HG03064 (cell line): ENCODE measurements around the gene LDLRAP1.
"Not testable (repeated sequence)": the region's sequence is repeated elsewhere in the genome, so short reads cannot be mapped to it uniquely, and the experiment has no call there.

ENCODE experiments used
- ATAC-seq: cut with Tn5 transposase; IDR thresholded peaks from one replicate; pipeline ENCODE4 v1.9.1; 2021; ENCODE audit warnings: low read depth; ENCODE audit not compliant: unreplicated experiment

LDLRAP1 gene, protein sequence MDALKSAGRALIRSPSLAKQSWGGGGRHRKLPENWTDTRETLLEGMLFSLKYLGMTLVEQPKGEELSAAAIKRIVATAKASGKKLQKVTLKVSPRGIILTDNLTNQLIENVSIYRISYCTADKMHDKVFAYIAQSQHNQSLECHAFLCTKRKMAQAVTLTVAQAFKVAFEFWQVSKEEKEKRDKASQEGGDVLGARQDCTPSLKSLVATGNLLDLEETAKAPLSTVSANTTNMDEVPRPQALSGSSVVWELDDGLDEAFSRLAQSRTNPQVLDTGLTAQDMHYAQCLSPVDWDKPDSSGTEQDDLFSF

GRCh38 chr1:25543425-25544242 is at the start of gene LDLRAP1:
TSS of gene LDLRAP1 (plus strand) at chr1:25543606. CDS start at chr1:25543699, 93 bp downstream.
- no peak for ATAC-seq

DNA sequence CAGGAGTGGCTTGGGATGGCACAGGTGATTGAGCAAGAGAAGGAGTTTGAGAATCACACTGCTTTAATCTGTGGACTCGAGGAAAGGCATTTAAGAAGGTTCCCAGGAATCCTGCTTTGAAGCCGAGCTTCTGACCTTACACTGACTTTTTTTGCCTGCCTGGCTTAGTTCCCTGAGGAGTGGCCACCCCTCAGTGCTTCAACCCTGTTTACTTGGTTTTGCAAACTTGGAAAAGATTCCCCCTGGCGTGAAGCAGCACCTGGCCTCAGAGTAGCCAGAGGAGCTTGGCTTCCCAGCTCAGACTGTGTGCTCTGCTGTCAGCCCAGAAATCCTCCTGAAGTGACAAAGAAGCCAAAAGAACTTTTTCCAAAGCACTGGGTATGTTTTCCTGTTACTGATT is 48.5 kb upstream of the LDLRAP1 start:
- no peak for ATAC-seq

DNA sequence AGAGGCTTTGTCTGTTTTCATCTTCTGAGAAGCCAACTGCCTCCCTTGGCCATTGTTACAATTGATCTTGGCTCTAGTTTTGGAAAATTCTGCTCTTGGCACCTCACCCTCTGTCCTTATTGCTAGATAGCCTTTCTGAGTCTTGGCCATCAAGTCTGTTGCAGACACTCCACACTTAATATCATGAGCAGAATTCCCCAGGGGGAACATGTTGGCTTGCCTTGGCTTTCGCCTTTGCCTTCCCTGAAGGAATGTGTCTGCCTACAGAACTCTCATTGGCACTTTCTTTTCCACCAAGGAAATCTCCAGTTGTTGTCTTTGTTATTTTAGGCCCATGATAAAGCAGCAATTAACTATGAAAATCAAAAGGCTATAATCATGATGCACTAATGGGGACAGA is 42.7 kb upstream of the LDLRAP1 start:
- no peak for ATAC-seq

GRCh38 chr1:25501235-25502058 is 42.0 kb upstream of the LDLRAP1 start:
- ATAC-seq: no peak

DNA sequence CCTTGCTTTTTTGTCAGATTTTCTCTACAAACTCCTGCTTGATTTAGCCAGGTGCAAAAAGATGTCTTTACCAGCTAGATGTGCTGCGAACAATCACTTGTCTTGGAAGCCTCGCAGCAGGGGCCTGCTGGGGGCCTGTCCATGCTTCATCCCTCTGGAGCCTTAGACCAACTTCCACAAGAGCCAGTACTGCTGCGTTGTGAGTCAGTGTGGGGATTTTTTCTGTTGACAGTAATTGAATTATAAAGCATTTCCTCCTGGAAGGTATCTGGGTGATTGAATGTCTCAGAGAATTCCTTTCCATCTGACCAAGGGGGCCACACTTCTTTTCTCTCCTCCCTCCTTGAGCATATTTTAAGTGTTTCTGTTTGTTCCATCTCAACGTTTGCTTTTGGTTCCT is 40.4 kb upstream of the LDLRAP1 start:
- ATAC-seq: no peak

DNA sequence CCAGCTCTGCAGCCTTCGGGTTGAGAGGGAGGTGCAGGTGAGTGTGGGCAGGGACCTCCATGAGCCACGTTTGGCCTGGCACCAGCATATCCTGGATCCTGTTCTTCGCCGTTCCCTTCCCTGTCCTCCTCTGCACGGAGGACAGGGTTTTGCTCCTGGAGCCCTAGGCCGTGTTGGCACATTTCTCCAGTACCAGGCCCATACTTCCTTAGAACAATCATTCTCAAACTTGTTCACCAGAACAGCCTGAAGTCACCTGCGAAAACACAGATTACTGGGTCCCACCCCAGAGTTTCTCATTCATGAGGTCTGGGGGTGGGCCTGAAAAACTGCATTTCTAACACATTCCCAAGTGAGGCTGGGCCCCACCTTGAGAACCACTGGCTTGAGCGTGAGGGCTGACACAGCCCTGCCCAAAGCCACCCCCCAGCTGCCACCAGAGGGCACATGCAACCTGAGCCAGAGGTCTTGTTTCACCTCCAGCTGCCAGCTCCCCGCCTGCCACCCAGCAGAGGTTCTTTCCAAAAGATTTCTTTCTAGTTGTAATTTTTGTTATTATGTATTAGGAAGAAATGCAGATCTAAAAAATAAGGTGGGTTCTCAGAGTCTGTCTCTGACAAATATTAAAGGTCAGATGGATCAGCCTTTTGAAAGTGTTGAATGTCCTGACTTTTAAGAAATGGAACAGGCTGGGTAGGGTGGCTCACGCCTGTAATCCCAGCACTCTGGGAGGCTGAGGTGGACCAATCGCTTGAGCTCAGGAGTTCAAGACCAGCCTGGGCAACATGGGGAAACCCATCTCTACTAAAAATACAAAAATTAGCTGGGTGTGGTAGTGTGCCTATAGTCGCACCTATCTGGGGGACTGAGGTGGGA is 39.6 kb upstream of the LDLRAP1 start:
- no peak for ATAC-seq

DNA sequence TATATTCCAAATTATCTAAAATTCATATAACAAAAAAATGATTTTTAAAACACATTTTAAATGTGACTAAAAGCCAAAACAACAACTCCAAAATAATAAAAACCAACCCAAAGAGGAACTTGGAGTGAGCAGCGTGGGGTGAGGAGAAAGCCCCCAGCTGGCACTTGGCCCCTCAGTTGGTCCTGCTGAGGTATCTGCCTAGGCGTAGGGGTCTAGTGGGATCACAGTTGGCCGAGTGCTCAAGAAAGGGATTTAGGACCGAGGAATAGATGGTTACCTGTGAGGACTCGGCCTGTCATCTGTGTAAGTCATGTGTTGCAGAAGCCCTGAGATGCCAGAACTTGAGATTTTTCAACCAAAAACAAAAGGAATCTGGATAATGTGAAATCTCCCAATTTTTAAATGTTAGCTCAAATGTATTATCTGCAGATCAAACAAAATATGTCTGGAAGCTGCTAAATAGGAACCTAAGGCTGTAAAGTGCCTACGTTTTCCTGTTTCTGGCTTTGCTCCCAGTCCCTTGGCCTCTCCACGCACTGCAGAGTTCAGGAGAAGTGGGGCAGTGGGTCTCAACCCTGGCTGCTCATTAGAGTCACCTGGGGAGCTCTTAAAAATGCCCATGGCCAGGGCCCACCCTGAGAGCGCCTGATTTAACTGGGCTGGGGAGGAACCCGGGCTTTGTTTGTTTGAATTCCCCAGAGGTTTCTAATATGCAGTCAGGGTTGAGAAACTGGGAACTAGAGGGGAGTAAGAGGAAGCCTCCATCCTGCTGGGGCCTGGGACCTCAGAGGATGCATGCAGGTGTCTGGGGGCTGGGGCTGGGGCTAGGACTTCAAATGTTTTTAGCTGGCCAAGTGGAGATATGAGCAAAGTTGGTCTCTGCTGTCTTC is 38.5 kb upstream of the LDLRAP1 start:
- ATAC-seq: no peak

DNA sequence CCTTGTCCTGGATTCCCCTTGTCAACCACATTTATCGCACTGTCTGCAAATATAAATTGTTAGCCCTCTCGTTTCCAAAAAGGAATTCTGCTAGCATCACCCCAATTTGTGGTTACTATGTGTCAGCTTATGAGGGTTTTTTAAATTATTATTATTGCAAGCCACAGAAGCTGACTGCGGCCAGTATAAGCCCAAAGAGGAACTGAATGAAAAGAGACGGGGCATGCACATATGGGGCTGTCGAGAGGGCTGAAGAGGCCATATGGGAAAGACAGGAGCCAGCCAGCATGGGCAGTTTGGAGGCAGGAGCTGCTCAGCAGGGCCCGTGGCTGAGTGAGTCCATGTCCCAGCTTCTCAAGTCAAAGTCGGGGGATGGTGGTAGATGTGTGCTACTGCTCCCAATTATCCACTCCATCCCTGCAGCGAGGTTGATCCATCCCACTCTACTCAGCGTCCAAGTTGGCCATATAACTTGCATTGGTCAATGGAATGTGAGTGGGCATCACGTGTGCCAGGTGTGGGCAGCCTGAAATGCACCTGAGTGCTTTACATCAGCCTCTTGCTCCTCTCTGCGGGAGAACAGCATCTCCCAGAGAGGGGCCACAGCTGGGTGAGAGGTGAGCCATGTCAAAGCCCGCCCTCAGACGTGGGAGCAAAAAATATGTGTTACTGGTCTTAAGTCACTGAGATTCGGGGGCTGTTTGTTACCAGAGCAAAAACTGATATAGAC is 37.6 kb upstream of the LDLRAP1 start:
- no peak for ATAC-seq

DNA sequence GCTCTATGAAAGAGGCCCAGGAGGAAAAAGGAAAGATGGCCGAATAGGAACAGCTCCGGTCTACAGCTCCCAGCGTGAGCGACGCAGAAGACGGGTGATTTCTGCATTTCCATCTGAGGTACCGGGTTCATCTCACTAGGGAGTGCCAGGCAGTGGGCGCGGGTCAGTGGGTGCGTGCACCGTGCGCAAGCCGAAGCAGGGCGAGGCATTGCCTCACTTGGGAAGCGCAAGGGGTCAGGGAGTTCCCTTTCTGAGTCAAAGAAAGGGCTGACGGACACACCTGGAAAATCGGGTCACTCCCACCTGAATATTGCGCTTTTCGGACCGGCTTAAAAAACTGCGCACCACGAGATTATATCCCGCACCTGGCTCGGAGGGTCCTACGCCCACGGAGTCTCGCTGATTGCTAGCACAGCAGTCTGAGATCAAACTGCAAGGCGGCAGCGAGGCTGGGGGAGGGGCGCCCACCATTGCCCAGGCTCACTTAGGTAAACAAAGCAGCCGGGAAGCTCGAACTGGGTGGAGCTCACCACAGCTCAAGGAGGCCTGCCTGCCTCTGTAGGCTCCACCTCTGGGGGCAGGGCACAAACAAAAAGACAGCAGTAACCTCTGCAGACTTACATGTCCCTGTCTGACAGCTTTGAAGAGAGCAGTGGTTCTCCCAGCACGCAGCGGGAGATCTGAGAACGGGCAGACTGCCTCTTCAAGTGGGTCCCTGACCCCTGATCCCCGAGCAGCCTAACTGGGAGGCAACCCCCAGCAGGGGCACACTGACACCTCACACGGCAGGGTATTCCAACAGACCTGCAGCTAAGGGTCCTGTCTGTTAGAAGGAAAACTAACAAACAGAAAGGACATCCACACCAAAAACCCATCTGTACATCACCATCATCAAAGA is 36.6 kb upstream of the LDLRAP1 start:
- not testable (repeated sequence) for ATAC-seq

GRCh38 chr1:25513666-25514065 is 29.7 kb upstream of the LDLRAP1 start:
- ATAC-seq: no peak

GRCh38 chr1:25515033-25515432 is 28.4 kb upstream of the LDLRAP1 start:
- ATAC-seq: no peak

GRCh38 chr1:25516686-25517085 is 26.7 kb upstream of the LDLRAP1 start:
- no peak for ATAC-seq

- ATAC-seq: no peak
These were observed 25.7 kb upstream of the LDLRAP1 start for GRCh38 chr1:25517476-25518394.

- no peak for ATAC-seq
These were observed 23.8 kb upstream of the LDLRAP1 start for GRCh38 chr1:25519624-25520023.

GRCh38 chr1:25520446-25521061 is 22.9 kb upstream of the LDLRAP1 start:
- ATAC-seq: no peak

- no peak for ATAC-seq
These were observed 21.3 kb upstream of the LDLRAP1 start for GRCh38 chr1:25522031-25522655.
